ENCODE results near the gene ABLIM2.
"Not testable (repeated sequence)": the region's sequence is repeated elsewhere in the genome, so short reads cannot be mapped to it uniquely, and the experiment has no call there.

Gene ABLIM2

GRCh38 chr4:8141935-8142334 is 16.7 kb downstream of the ABLIM2 start:
- no peak overlapping the region for H3K4me2 ChIP-seq (ENCODE audit: low read depth, low read length, poor library complexity, severe bottlenecking)
- H3K36me3 ChIP-seq (ENCODE audit: low read length) = no peaks in the 10 kb centered on the region
- no peaks in the 10 kb centered on the region for H3F3A ChIP-seq (ENCODE audit: insufficient read depth)
- no peaks in the 10 kb centered on the region for H3K79me2 ChIP-seq (ENCODE audit: insufficient read depth, low read length)
- no peak for TF ChIP-seq EZH2phosphoT487 (conservative IDR thresholded peaks at IDR 0.05; ENCODE audit: low read length)
- TF ChIP-seq CTCF (IDR thresholded peaks at IDR 0.05; ENCODE audit: insufficient read depth, low read length, poor library complexity, severe bottlenecking) = no peak
- H3K27ac ChIP-seq (ENCODE audit: low read depth, low read length) = no peak overlapping the region
- no peaks in the 10 kb centered on the region for H4K20me1 ChIP-seq (ENCODE audit: low read depth, low read length)
- no peak overlapping the region for H3K9ac ChIP-seq (ENCODE audit: low read length)
- H3K4me3 ChIP-seq (ENCODE audit: insufficient read depth, low read length, poor library complexity, severe bottlenecking) = no peak overlapping the region
- H3K9me3 ChIP-seq (ENCODE audit: insufficient read depth, low read length) = no peaks in the 10 kb centered on the region
- H3K27me3 ChIP-seq (ENCODE audit: low read length) = no peaks in the 10 kb centered on the region
- no peaks in the 10 kb centered on the region for H3K9me2 ChIP-seq (replicated peaks; ENCODE audit: insufficient read depth, low read length)
- H2AFZ ChIP-seq (ENCODE audit: low read depth, low read length, severe bottlenecking) = no peak overlapping the region

DNA sequence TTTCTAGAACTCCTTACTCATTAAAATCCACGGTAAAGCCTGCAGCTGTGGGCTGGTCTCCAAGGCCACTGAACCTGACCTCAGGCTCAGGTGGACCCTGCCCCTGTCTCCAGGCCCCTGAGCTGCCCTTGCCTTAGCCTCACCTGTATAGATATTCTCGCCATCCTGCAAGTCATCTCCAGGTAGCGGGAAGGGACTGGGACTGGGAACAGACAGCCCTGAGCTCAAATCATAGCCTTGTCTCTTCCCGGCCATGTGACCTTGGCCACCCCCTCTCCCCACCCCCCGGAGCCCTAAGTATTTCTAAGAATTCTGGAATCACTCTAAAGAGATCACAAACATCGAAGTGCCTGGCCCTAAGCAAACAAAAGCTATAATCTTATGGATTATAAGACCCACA is 17.7 kb downstream of the ABLIM2 start:
- Histone ChIP-seq H3F3A (ENCODE audit: insufficient read depth) (no peaks in the 10 kb centered on the region), H3K79me2 (ENCODE audit: insufficient read depth, low read length) (no peaks in the 10 kb centered on the region), H3K9me3 (ENCODE audit: insufficient read depth, low read length) (no peaks in the 10 kb centered on the region), H4K20me1 (ENCODE audit: low read depth, low read length) (no peaks in the 10 kb centered on the region), H3K9ac (ENCODE audit: low read length) (no peak overlapping the region), H3K4me3 (ENCODE audit: insufficient read depth, low read length, poor library complexity, severe bottlenecking) (no peak overlapping the region), H3K4me2 (ENCODE audit: low read depth, low read length, poor library complexity, severe bottlenecking) (no peak overlapping the region), H3K36me3 (ENCODE audit: low read length) (no peaks in the 10 kb centered on the region), H3K27ac (ENCODE audit: low read depth, low read length) (no peak overlapping the region), H3K9me2 (replicated peaks; ENCODE audit: insufficient read depth, low read length) (no peaks in the 10 kb centered on the region), H2AFZ (ENCODE audit: low read depth, low read length, severe bottlenecking) (no peak overlapping the region), H3K27me3 (ENCODE audit: low read length) (no peaks in the 10 kb centered on the region)
- no peak for TF ChIP-seq EZH2phosphoT487 (conservative IDR thresholded peaks at IDR 0.05; ENCODE audit: low read length)
- TF ChIP-seq CTCF (IDR thresholded peaks at IDR 0.05; ENCODE audit: insufficient read depth, low read length, poor library complexity, severe bottlenecking) = no peak

DNA sequence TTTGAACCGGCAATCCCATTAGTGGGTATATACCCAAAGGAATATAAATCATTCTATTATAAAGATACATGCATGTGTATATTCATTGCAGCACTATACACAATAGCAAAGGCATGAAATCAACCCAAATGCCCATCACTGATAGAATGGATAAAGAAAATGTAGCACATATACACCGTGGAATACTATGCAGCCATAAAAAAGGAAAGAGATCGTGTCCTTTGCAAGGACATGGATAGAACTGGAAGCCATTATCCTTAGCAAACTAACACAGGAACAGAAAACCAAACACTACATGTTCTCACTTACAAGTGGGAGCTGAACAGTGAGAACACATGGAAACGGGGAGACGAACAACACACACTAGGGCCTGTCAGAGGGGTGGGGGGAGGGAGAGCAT is 18.9 kb downstream of the ABLIM2 start:
- H2AFZ ChIP-seq (ENCODE audit: low read depth, low read length, severe bottlenecking); H3K4me2 ChIP-seq (ENCODE audit: low read depth, low read length, poor library complexity, severe bottlenecking); H3F3A ChIP-seq (ENCODE audit: insufficient read depth); H3K4me3 ChIP-seq (ENCODE audit: insufficient read depth, low read length, poor library complexity, severe bottlenecking); H3K9me2 ChIP-seq (replicated peaks; ENCODE audit: insufficient read depth, low read length); H4K20me1 ChIP-seq (ENCODE audit: low read depth, low read length); H3K79me2 ChIP-seq (ENCODE audit: insufficient read depth, low read length); H3K27ac ChIP-seq (ENCODE audit: low read depth, low read length); H3K36me3 ChIP-seq (ENCODE audit: low read length); H3K9ac ChIP-seq (ENCODE audit: low read length); H3K9me3 ChIP-seq (ENCODE audit: insufficient read depth, low read length); H3K27me3 ChIP-seq (ENCODE audit: low read length): not testable (repeated sequence)

- Histone ChIP-seq H4K20me1 (ENCODE audit: low read depth, low read length) (no peaks in the 10 kb centered on the region), H3K27ac (ENCODE audit: low read depth, low read length) (no peak overlapping the region), H3K27me3 (ENCODE audit: low read length) (no peaks in the 10 kb centered on the region), H3K79me2 (ENCODE audit: insufficient read depth, low read length) (no peaks in the 10 kb centered on the region), H3K36me3 (ENCODE audit: low read length) (no peaks in the 10 kb centered on the region), H2AFZ (ENCODE audit: low read depth, low read length, severe bottlenecking) (no peak overlapping the region), H3K4me3 (ENCODE audit: insufficient read depth, low read length, poor library complexity, severe bottlenecking) (no peak overlapping the region), H3K9ac (ENCODE audit: low read length) (no peak overlapping the region), H3K9me2 (replicated peaks; ENCODE audit: insufficient read depth, low read length) (no peaks in the 10 kb centered on the region), H3K9me3 (ENCODE audit: insufficient read depth, low read length) (no peaks in the 10 kb centered on the region), H3F3A (ENCODE audit: insufficient read depth) (no peaks in the 10 kb centered on the region), H3K4me2 (ENCODE audit: low read depth, low read length, poor library complexity, severe bottlenecking) (no peak overlapping the region)
- TF ChIP-seq CTCF (IDR thresholded peaks at IDR 0.05; ENCODE audit: insufficient read depth, low read length, poor library complexity, severe bottlenecking) (no peak), EZH2phosphoT487 (conservative IDR thresholded peaks at IDR 0.05; ENCODE audit: low read length) (no peak)
Measured at GRCh38 chr4:8136972-8137710, 21.5 kb downstream of the ABLIM2 start.
